ENCODE data around the gene SLC35F1. TPM values are rescaled to one million over a fixed set of nuclear protein-coding genes. Genes with fewer than 3 reads are reported as not detected.

SLC35F1 gene
- total and polyA plus RNA-seq, 10 of the 15 experiments (the other 5 are each of a cell fraction or from before 2014, with no cell fraction given), result 0.01 TPM; not detected in 9

GRCh38 chr6:118103381-118104146 lies 196.5 kb downstream of the SLC35F1 start:
- no peak for FAIRE-seq
- Histone ChIP-seq H3K9ac (ENCODE audit: control insufficient read depth, insufficient read depth, low read length) (no peak overlapping the region), H3K4me3 (no peak overlapping the region), H3K9me3 (replicated peaks; ENCODE audit: control insufficient read depth, insufficient read depth, low read length) (no peaks in the 10 kb centered on the region), H3K4me2 (ENCODE audit: control insufficient read depth, insufficient read depth) (no peak overlapping the region), H4K20me1 (ENCODE audit: control insufficient read depth, insufficient read depth) (no peaks in the 10 kb centered on the region), H3K79me2 (ENCODE audit: control insufficient read depth, insufficient read depth, low read length) (no peaks in the 10 kb centered on the region), H3K27me3 (replicated peaks in 1 of 2; ENCODE audit: control insufficient read depth in 2 of 2, insufficient read depth in 2 of 2, low read length in 1 of 2) (no peaks in the 10 kb centered on the region), H2AFZ (ENCODE audit: control insufficient read depth, low read depth, low read length) (no peak overlapping the region), H3K27ac (ENCODE audit: control insufficient read depth, insufficient read depth) (no peak overlapping the region), H3K4me1 (ENCODE audit: control insufficient read depth, insufficient read depth, low read length) (no peaks in the 10 kb centered on the region), H3K36me3 (ENCODE audit: control insufficient read depth in 2 of 2, insufficient read depth in 2 of 2, low read length in 1 of 2) (no peaks in the 10 kb centered on the region)
- ChIA-PET RAD21 (ENCODE audit: unreplicated experiment) (no interaction called here), CTCF (no interaction called here), SMC1A (ENCODE audit: uncharacterized antibody, unreplicated experiment) (no interaction called here), POLR2A (interaction anchor here (0.5 kb wide), 1 partner anchor 18 kb away, joined by 4 read pairs; no protein-coding TSS in a partner anchor)
- intact Hi-C loops (cut with micrococcal nuclease; ENCODE audit: unreplicated experiment) (no loop called here), in situ Hi-C loops (cut with MboI) (no loop called here)
- TF ChIP-seq, protein P1, sequence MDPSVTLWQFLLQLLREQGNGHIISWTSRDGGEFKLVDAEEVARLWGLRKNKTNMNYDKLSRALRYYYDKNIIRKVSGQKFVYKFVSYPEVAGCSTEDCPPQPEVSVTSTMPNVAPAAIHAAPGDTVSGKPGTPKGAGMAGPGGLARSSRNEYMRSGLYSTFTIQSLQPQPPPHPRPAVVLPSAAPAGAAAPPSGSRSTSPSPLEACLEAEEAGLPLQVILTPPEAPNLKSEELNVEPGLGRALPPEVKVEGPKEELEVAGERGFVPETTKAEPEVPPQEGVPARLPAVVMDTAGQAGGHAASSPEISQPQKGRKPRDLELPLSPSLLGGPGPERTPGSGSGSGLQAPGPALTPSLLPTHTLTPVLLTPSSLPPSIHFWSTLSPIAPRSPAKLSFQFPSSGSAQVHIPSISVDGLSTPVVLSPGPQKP (IDR thresholded peaks at IDR 0.05; ENCODE audit: low read depth, low read length), result no peak
- TF ChIP-seq MYB (IDR thresholded peaks at IDR 0.05; ENCODE audit: borderline replicate concordance, low read depth, low read length) (no peak), ZBED1 (IDR thresholded peaks at IDR 0.05; ENCODE audit: borderline replicate concordance) (no peak), MXI1 (IDR thresholded peaks at IDR 0.05; ENCODE audit: low read depth, low read length) (no peak), MEF2B (IDR thresholded peaks at IDR 0.05; ENCODE audit: partially characterized antibody, poor library complexity, severe bottlenecking) (no peak), TCF7 (IDR thresholded peaks at IDR 0.05; ENCODE audit: borderline replicate concordance) (no peak), RAD51 (IDR thresholded peaks at IDR 0.05) (no peak), SIX5 (IDR thresholded peaks at IDR 0.05; ENCODE audit: low read depth, low read length, severe bottlenecking) (no peak)
- WGBS (ENCODE audit: insufficient coverage, insufficient replicate concordance, low lambda C conversion rate, missing lambda C conversion rate), result 26% methylated on average over 4 of the region's 5 CpGs
- ATAC-seq, result no peak
- BruUV-seq (replicated peaks), result no TSS peak
- no peak for DNase-seq (ENCODE audit: low read depth, low spot score)
